Trophoblast cell (in vitro differentiated cells and primary cell): Measurements from ENCODE around the gene SAMD11.

ENCODE experiments used
- DNase-seq, 2 donors: peaks; one replicate each; pipeline ENCODE4 v3.0.0-alpha.2; 2016
- H2AFZ ChIP-seq: 2 replicates; pipeline ENCODE4 v1.6.1; 2013; ENCODE audit warnings: low read length, moderate library complexity, mild to moderate bottlenecking; ENCODE audit not compliant: insufficient read depth, poor library complexity
- H2AK5ac ChIP-seq: 2 replicates; pipeline ENCODE4 v1.6.1; 2013; ENCODE audit warnings: mild to moderate bottlenecking, low read length
- H2BK120ac ChIP-seq: 2 replicates; pipeline ENCODE4 v1.6.1; 2013; ENCODE audit warnings: low read length, mild to moderate bottlenecking, moderate library complexity; ENCODE audit not compliant: insufficient read depth, poor library complexity
- H2BK12ac ChIP-seq: 2 replicates; pipeline ENCODE4 v1.6.1; 2013; ENCODE audit warnings: mild to moderate bottlenecking, low read length, moderate library complexity
- H2BK5ac ChIP-seq: 2 replicates; pipeline ENCODE4 v1.6.1; 2013; ENCODE audit warnings: low read length, low read depth, moderate library complexity, mild to moderate bottlenecking; ENCODE audit not compliant: poor library complexity
- H3K14ac ChIP-seq: 2 replicates; pipeline ENCODE4 v1.6.1; 2013; ENCODE audit warnings: mild to moderate bottlenecking, low read length
- H3K18ac ChIP-seq: 2 replicates; pipeline ENCODE4 v1.6.1; 2013; ENCODE audit warnings: mild to moderate bottlenecking, low read length
- H3K23ac ChIP-seq: 2 replicates; pipeline ENCODE4 v1.6.1; 2013; ENCODE audit warnings: low read length
- H3K27ac ChIP-seq: 2 replicates; pipeline ENCODE4 v1.5.1; 2013; ENCODE audit warnings: low read depth, mild to moderate bottlenecking, inconsistent platforms, low read length, moderate library complexity
- H3K27me3 ChIP-seq: 2 replicates; pipeline ENCODE4 v1.6.1; 2013; ENCODE audit warnings: inconsistent platforms, mild to moderate bottlenecking, low read length, moderate library complexity; ENCODE audit not compliant: insufficient read depth
- H3K36me3 ChIP-seq, 2 experiments: 1 replicate in 1 of 2; 2 replicates in 1 of 2; pipeline ENCODE4 v1.6.1; 2013; ENCODE audit warnings: low read length in 2 of 2, mild to moderate bottlenecking in 2 of 2, moderate library complexity in 1 of 2; ENCODE audit not compliant: insufficient read depth in 2 of 2, control insufficient read depth in 1 of 2
- H3K4ac ChIP-seq: 2 replicates; pipeline ENCODE4 v1.6.1; 2013; ENCODE audit warnings: low read depth, mild to moderate bottlenecking, low read length, moderate library complexity
- H3K4me1 ChIP-seq, 2 experiments: 1 replicate in 1 of 2; 2 replicates in 1 of 2; pipeline ENCODE4 v1.6.1; 2013; ENCODE audit warnings: low read length in 2 of 2, mild to moderate bottlenecking in 2 of 2, moderate library complexity in 1 of 2; ENCODE audit not compliant: insufficient read depth in 2 of 2, control insufficient read depth in 1 of 2
- H3K4me2 ChIP-seq: 2 replicates; pipeline ENCODE4 v1.6.1; 2013; ENCODE audit warnings: inconsistent platforms, mild to moderate bottlenecking, low read length, moderate library complexity
- H3K4me3 ChIP-seq: 2 replicates; pipeline ENCODE4 v1.5.1; 2013; ENCODE audit warnings: mild to moderate bottlenecking, low read depth, low read length, inconsistent platforms
- H3K79me1 ChIP-seq: one replicate; pipeline ENCODE4 v1.6.1; 2013; ENCODE audit warnings: low read length
- H3K79me2 ChIP-seq: 2 replicates; pipeline ENCODE4 v1.6.1; 2013; ENCODE audit warnings: low read length, mild to moderate bottlenecking; ENCODE audit not compliant: control insufficient read depth, insufficient read depth, poor library complexity
- H3K9ac ChIP-seq: 2 replicates; pipeline ENCODE4 v1.6.1; 2013; ENCODE audit warnings: mild to moderate bottlenecking, low read length
- H3K9me3 ChIP-seq: 2 replicates; pipeline ENCODE4 v1.6.1; 2013; ENCODE audit warnings: low read depth, mild to moderate bottlenecking, control low read depth, inconsistent platforms, low read length; ENCODE audit not compliant: insufficient read depth
- H4K12ac ChIP-seq: 2 replicates; pipeline ENCODE4 v1.6.1; 2013; ENCODE audit warnings: low read depth, mild to moderate bottlenecking, low read length, moderate library complexity
- H4K8ac ChIP-seq: 2 replicates; pipeline ENCODE4 v1.6.1; 2013; ENCODE audit warnings: low read depth, mild to moderate bottlenecking, low read length, moderate library complexity
- H4K91ac ChIP-seq: one replicate; pipeline ENCODE4 v1.6.1; 2013; ENCODE audit warnings: low read depth, mild to moderate bottlenecking, low read length, moderate library complexity
- WGBS: extraction: QIAGEN DNeasy Blood & Tissue Kit; methylation state at CpG from one replicate; pipeline ENCODE4 v1.1.7; 2013; ENCODE audit warnings: missing lambda C conversion rate; ENCODE audit not compliant: insufficient read length, insufficient coverage; ENCODE audit errors: extremely low coverage; 5-methylcytosine and 5-hydroxymethylcytosine counted together

SAMD11 gene

GRCh38 chr1:964691-965525, 41.2 kb downstream of the SAMD11 start:
- Histone ChIP-seq H2BK12ac (no peak overlapping the region), H2AK5ac (no peak overlapping the region), H3K36me3 (peaks cover 26 to 35% of the 10 kb centered on the region in 2 experiments), H4K91ac (no peak overlapping the region), H3K14ac (no peak overlapping the region), H2AFZ (no peak overlapping the region), H3K27ac (no peak overlapping the region), H4K12ac (no peak overlapping the region), H3K4me1 (peaks cover 16 to 22% of the 10 kb centered on the region in 2 experiments), H3K9ac (no peak overlapping the region), H3K9me3 (peaks cover 5% of the 10 kb centered on the region), H3K18ac (no peak overlapping the region), H3K4me2 (no peak overlapping the region), H3K23ac (no peak overlapping the region), H3K4me3 (no peak overlapping the region), H4K8ac (no peak overlapping the region), H3K4ac (no peak overlapping the region), H2BK120ac (no peak overlapping the region), H2BK5ac (no peak overlapping the region), H3K79me2 (no peaks in the 10 kb centered on the region), H3K27me3 (peaks cover 3% of the 10 kb centered on the region), H3K79me1 (peaks cover 9% of the 10 kb centered on the region)
- WGBS = no CpG with 5 or more reads among the region's 51 CpGs
- DNase-seq = no peak

DNA sequence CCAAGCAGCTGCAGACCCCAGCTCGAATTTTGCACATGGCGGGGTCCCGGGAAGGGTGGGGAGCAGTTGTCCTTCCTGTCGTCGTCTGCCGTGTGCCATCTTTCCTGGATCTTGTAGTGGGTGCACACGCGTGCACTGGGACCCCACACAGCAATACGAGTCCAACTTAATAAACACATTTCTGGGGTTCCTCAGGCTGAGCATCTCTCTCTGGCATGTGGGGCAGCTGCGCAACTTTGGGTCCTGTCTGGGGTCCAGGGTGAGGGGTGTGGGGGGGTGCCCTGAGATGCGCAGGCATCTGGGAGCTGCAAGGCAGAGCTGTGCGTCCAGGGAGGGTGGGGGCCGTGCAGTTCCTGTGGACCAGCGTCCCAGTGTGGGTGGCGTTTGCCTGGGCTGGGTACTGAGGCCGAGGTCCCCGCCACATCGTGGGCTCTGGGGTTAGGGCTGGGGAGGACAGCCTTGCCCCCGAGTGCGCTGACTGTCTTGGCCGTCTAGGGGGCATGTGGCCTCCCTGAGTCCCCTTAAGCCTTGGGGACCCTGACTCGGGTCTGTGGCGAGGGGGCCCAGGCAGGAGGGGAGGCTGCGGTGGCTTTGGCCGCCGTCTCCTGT, 41.9 kb downstream of the SAMD11 start:
- Histone ChIP-seq H3K27ac (no peak overlapping the region), H3K4me3 (no peak overlapping the region), H2BK120ac (no peak overlapping the region), H2BK12ac (no peak overlapping the region), H3K23ac (no peak overlapping the region), H4K12ac (no peak overlapping the region), H3K79me1 (peaks cover 6% of the 10 kb centered on the region), H3K4me2 (no peak overlapping the region), H3K79me2 (no peaks in the 10 kb centered on the region), H3K27me3 (peaks cover 6% of the 10 kb centered on the region), H3K9me3 (peaks cover 5% of the 10 kb centered on the region), H2AFZ (no peak overlapping the region), H2AK5ac (no peak overlapping the region), H3K36me3 (peaks cover 26 to 35% of the 10 kb centered on the region in 2 experiments), H2BK5ac (no peak overlapping the region), H3K9ac (no peak overlapping the region), H3K4me1 (peaks cover 19 to 26% of the 10 kb centered on the region in 2 experiments), H3K18ac (no peak overlapping the region), H3K4ac (no peak overlapping the region), H3K14ac (no peak overlapping the region), H4K91ac (no peak overlapping the region), H4K8ac (no peak overlapping the region)
- no CpG with 5 or more reads among the region's 26 CpGs for WGBS
- no peak for DNase-seq

DNA sequence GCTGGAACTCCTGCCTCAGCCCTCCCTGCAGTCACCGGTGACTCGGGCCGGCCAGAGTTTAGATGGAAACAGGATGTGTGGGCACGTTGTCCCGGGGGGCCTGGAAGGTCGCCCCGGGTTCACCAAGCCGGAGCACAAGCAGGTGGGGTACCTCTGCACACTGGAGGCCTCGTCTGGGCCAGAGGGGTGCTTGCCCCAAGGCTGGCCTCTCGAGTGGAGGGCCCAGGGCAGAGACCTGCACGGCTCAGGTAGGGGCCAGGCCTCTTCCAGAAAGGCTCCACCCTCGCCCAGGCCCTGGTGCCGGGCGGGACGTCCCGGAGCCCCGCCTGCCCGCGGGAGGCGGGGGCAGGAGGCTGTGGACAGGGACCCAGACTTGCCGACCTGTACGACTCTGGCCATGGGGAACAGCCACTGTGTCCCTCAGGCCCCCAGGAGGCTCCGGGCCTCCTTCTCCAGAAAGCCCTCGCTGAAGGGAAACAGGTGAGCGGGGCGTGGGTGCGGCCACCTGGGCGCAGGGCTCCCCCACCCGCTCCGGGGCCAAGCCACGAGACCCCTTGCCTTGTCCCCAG, 42.5 kb downstream of the SAMD11 start, which contains the start of gene PLEKHN1:
TSS of gene PLEKHN1 (plus strand) at position 348 of the 569 bp plus-strand sequence. CDS start at position 398, 50 bp downstream.
- Histone ChIP-seq H2BK120ac (peak within 1 kb of the TSS; percentile 65), H2AK5ac (peak within 1 kb of the TSS; percentile 22), H3K27ac (no peak within 1 kb of the TSS), H3K14ac (peak within 1 kb of the TSS; percentile 85), H3K9ac (peak within 1 kb of the TSS; percentile 1), H4K8ac (peak within 1 kb of the TSS; percentile 79), H4K91ac (peak within 1 kb of the TSS; percentile 80), H3K4me2 (peak within 1 kb of the TSS; percentile 79), H2BK5ac (peak within 1 kb of the TSS; percentile 28), H3K23ac (no peak within 1 kb of the TSS), H3K79me2 (no peaks in the 10 kb centered on the region), H3K4me1 (peaks cover 21 to 23% of the 10 kb centered on the region in 2 experiments), H3K27me3 (peaks cover 3% of the 10 kb centered on the region), H3K4ac (no peak within 1 kb of the TSS), H3K36me3 (peaks cover 26 to 35% of the 10 kb centered on the region in 2 experiments), H3K4me3 (peak within 1 kb of the TSS; percentile 64), H4K12ac (peak within 1 kb of the TSS; percentile 57), H3K18ac (peak within 1 kb of the TSS; percentile 10), H3K79me1 (peaks cover 4% of the 10 kb centered on the region), H2BK12ac (peak within 1 kb of the TSS; percentile 10), H2AFZ (peak within 1 kb of the TSS; percentile 32), H3K9me3 (peaks cover 5% of the 10 kb centered on the region)
- DNase-seq = peak; percentile 64 to 74
- WGBS = no CpG with 5 or more reads among the region's 31 CpGs

GRCh38 chr1:966704-967300, 43.1 kb downstream of the SAMD11 start:
- Histone ChIP-seq H3K27ac (no peak overlapping the region), H2BK120ac (peak overlapping the region; percentile 65), H3K4me1 (peaks cover 18 to 23% of the 10 kb centered on the region in 2 experiments), H2BK12ac (no peak overlapping the region), H2BK5ac (peak overlapping the region; percentile 28), H3K4me2 (peak overlapping the region; percentile 79), H2AK5ac (peak overlapping the region; percentile 22), H3K79me1 (peaks cover 4% of the 10 kb centered on the region), H3K27me3 (peaks cover 3% of the 10 kb centered on the region), H3K4me3 (peak overlapping the region; percentile 64), H3K14ac (peak overlapping the region; percentile 85), H3K79me2 (no peaks in the 10 kb centered on the region), H3K18ac (peak overlapping the region; percentile 10), H2AFZ (peak overlapping the region; percentile 32), H3K23ac (no peak overlapping the region), H3K9ac (peak overlapping the region; percentile 1), H4K12ac (peak overlapping the region; percentile 57), H3K4ac (no peak overlapping the region), H4K8ac (peak overlapping the region; percentile 79), H4K91ac (peak overlapping the region; percentile 80), H3K36me3 (peaks cover 23 to 31% of the 10 kb centered on the region in 2 experiments), H3K9me3 (peaks cover 1% of the 10 kb centered on the region)
- no CpG with 5 or more reads among the region's 60 CpGs for WGBS
- peak; percentile 65 to 75 for DNase-seq
